GM11168 (cell line): ENCODE measurements around the gene CCDC192.

ENCODE experiments used
- in situ Hi-C: fragments of 300-500 bp; cut with MboI; formaldehyde crosslinking; loops from one replicate; pipeline ENCODE4 v1.12.0; 2022; ENCODE audit warnings: low sequenced_read_pairs; ENCODE audit not compliant: unreplicated experiment

Gene CCDC192

DNA sequence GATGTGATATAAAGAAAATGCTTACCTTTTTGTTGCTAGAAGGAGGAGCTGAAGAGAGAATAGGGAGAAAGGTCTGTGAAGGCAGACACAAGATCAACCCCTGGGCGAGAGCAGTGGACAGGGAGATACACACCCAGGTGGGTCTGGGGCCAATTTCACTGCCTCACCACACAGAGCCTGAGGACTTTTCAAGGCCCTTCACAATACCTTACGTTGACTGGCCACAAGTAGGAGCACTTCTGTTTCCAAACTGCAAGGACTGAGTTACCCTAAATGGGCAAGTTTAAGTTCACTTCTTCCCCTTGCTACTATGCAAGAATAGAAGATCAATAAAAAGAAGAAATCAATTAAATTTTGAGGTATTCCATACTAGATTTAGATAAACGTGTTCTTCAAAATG, 205.9 kb downstream of the CCDC192 start:
- in situ Hi-C loops, result no loop called here

DNA sequence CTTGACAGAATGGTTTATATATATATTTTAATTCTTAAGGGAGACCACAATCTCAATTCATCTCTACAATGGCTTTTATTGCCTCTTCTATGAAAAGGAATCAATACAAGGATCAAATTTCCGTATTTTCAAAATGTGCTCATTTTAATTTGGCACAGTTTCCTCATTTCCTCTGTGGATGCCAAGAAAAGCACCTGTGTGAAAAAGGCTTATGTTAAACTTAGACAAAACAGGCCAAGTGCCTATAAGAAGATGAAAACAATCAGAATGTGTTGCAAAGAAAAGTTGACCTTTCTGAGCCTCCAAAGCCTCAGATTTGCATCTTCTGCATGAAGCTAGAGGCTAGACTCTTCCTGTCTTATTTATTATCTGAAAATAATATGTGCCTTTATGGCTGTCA, 206.6 kb downstream of the CCDC192 start:
- in situ Hi-C loops, result no loop called here

DNA sequence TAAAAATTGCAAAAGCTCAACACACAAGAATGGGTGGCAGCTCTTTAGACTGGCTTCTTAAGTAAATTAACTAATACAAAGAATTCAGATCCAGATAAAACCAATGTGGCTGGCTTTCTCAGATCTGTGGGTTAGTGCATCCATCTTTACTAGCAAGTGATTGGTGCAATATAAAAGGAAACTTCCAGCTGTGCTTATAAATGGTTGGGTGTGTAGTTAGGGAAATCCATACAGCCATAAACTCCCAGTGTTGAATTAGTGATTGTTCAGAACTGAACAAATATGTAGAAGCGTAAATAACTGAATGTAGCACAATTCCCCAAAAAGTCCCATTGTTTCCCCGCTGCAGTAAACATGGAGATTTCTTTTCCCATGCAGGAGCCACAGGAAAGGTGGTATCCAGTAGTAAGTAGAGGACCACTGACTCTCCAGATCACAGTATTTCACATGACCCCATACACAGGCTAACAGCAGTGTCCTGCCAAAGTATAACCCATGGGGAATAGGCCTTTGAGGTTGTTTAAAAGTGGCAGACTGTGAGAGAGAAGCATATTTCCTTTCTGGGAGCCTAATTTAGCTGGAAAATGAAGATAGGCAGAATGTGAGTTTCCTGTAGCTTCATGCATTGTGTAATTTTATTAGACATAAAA, 207.2 kb downstream of the CCDC192 start:
- in situ Hi-C loops, result no loop called here

DNA sequence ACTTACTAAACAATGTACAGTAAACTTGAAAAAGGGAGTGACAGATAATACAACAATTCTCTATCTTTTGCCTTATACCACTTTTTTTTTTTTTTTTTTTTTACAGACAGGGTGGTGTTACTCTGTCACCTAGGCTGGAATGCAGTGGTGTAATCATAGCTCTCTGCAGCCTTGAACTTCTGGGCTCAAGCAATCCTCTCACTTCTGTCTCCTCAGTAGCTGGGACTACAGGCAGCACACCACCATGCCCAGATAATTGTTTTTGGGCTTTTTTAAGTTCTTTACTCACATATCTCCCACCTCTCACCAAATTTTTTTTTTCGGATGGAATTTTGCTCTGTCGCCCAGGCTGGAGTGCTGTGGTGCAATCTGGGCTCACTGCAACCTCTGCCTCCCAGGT, 208.4 kb downstream of the CCDC192 start:
- in situ Hi-C loops, result no loop called here

DNA sequence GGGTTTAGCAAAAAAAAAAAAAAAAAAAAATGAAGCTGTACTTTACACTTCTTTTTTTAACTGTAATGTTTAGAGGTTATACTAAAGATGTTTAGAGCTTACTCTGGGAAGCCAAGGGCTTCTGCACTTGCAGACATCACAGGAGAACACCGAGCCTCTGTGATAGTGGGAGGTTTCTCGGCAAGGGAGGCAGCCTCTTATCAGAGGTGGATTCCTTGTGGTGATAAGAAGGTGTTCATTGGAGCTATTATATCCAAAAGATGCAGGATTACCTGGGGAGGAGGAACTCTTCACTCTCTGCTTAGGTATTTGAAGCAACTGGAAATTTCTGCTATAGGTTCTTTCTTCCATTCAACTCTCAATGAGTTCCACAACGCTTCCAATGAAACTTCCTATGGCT, 209.2 kb downstream of the CCDC192 start:
- in situ Hi-C loops, result no loop called here

DNA sequence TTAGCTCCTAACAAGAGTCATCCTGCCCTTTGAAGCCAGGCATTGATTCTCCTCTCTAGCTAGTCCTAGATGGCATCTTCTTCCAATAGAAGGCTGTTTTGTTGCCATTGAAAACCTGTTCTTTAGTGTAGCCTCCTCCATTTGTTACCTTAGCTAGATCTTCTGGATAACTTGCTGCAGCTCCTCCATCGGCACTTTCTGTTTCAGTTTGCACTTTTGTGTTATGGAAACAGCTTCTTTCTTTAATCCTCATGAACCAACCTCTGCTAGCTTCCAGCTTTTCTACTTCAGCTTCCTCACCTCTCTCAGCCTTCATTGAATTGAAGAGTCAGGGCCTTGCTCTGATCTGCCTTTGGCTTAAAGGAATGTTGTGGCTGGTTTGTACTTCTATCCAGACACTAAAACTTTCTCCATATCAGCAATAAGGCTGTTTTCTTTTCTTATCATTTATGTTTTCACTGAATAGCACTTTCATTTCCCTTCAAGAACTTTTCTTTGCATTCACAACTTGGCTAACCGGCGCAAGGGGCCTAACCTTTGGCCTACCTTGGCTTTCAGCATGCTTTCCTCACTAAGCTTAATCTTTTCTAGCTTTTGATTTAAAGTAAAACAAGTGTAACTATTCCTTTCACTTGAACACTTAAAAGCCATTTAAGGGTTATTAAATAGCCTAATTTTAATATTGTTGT, 213.8 kb downstream of the CCDC192 start:
- in situ Hi-C loops, result no loop called here

DNA sequence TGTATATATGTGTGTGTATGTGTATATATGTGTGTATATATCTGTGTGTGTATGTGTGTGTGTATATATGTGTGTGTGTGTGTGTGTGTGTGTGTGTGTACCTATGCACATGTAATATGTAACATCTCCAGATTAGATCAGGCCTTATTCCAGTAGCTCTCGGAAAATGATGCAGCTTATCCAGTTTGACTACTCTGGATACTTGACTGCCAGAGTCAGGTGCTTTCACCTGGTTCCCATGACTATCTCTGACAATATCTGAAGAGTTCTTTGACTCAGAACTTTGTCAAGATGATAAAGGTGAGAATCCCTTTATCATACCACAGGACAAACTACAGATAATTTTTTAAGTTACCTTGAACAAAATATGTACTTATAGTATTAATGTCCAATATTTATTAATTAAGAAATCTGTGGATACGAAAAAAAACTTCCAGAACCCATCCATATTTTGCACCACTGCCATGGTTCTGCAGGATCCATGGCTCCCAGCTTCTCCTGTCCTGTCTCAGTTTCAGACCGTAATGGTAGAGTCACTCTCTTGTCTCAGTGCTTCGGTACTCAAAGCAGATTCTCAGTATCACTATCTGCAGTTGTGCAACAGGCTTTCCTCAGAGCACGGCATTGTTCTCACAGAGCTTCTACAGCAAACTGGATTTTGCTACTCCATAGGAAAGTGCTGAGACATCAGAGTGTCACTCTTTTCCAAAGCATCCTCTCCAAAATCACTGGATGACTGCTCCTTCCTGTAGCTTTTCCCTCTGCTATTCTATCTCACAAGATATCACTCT, 216.0 kb downstream of the CCDC192 start:
- in situ Hi-C loops, result no loop called here

DNA sequence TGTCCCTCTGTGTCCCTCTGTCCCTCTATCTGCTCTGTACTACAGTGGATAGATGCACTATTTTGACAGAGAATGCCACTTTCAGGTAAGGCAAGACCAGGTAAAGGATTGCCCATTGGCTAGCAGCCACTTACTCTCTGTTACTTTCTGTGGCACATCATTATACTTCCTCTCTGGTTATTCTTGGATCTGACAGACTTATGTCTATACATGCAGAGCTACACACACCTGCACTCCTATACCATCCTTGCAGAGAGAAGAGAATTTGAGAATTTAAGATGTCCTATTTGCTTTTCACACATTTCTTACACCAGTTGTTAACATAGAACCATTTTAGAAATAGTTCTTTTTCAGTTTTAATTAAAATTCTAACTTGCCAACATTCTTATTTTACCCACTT, 216.6 kb downstream of the CCDC192 start:
- in situ Hi-C loops, result no loop called here

DNA sequence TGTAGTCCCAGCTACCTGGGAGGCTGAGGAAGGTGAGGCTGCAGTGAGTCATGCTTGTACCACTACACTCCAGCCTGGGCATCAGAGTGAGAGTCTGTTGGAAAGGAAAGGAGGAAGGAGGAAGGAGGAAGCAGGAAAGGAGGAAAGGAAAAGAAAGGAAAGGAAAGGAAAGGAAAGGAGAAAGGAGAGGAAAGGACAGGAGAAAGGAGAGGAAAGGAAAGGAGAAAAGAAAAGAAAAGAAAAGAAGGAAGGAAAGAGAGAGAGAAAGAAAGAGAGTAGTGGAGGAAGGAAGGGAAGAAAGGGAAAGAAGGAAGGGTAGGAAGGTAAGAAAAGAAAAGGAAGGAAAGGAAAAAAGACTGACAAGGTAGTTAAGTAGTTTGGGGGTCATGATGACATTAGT, 217.7 kb downstream of the CCDC192 start:
- in situ Hi-C loops, result no loop called here

DNA sequence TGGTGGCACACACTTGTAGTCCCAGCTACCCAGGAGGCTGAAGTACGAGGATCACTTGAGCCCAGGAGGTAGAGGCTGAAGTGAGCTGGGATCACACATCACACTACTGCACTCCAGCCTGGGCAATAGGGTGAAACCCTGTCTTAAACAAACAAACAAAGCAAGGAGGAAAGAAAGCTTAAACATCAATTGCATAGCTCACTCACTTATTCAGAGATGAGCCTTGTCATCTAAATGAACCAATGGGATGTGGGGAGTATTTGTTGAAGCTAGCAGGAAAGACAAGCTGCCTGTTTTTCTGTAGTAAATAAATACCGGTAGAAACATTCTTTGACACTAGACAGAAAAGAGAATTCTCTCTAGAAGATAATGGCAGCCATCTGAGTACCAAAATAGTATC, 219.4 kb downstream of the CCDC192 start:
- in situ Hi-C loops, result no loop called here

DNA sequence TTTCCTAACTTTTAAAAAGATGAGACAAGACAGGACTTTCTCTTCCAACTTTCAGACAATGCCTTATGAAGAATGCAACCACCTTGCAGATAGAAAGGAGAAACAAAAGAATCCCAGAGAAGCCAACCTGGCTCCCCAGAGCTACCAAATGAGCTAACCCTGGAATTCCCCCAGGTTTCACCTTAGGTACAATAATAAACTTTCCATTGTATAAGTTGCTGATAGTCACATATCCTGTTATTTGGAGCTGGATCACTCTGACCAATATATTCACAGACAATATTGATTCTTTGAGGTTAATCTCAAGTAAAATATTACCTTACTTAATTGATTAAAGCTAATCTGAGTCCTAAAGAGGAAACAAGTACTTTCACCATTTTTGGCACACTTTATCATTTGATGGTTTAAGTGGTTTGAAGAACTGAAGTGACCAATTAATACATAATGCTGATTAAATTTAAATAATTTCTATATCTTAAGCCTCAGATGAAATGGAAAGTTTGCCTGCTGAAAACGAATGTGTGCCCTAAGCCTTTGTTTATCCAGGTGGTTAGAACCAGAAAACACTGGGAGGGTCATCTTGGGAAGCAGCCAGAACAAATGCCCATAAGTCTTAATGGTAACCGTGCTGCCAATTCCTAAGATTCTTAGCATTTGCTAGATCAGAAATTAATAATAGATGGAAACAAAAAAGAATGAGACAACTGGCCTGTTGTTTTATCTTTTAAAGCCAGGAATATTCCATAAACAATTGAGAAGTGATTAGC, 220.8 kb downstream of the CCDC192 start:
- in situ Hi-C loops, result no loop called here

DNA sequence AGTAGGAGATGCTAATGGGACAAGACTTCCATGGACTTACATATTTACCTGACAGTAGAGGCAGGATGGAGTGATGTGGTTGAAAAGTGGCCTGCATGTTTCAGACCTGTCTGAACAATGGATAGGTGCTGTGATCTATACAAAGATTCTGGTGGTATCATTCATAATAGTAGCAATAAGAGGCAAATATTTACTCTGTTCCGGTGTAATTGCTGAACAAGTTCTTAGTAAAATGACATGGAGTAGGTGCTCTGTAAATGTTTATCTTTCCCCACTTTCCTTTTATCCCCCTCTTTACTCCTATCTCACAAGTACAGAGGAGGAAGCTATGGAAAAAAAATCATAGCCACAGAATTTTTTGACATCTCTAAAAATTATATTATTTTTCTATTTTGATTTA, 221.4 kb downstream of the CCDC192 start:
- in situ Hi-C loops, result no loop called here

DNA sequence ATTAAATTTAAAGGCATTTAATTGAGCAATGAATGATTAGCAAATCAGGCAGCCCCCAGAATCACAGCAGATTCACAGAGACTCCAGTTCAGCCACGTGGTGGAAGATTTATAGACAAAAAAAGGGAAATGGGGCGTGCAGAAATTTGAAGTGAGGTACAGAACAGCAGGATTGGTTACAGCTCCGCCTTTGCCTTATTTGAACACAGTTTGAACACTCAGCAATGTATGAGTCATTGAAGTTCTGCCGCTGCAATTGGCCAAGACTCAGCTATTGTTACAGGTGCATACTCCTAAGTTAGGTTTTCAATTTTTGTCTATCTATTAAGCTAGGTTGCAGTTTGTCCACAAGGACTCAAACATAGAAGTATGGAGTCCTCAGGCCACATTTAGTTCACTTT, 222.7 kb downstream of the CCDC192 start:
- in situ Hi-C loops, result no loop called here

DNA sequence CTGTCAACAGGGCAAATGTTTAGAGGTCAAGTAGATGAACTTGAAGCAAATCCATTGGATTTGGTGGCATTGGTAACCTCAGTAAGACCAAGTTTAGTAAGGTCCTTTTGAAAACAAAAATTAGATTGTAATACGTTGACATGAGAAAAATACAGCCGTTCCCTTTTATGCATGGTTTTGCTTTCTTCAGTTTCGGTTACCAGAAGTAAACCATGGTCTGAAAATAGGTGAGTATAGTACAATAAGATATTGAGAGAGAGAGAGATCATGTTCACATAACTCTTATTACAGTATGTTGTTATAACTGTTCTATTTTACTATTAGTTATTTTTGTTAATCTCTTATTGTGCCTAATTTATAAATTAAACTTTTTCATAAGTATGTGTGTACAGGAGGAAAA, 223.8 kb downstream of the CCDC192 start:
- in situ Hi-C loops, result no loop called here

DNA sequence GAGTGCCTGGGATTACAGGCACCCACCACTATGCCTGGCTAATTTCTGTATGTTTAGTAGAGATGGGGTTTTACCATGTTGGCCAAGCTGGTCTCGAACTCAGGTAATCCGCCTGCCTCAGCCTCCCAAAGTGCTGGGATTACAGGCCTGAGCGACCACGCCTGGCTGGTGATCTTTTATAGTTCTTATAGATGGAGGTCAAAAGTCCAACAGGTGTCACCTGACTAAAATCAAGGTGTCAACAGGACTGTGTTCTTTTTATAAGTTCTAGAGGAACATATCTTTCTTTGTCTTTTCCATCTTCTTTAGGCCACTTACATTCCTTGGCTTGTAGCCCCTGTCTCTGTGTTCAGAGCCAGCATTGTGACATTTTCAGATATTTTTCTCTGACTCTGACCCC, 224.9 kb downstream of the CCDC192 start:
- in situ Hi-C loops, result no loop called here

DNA sequence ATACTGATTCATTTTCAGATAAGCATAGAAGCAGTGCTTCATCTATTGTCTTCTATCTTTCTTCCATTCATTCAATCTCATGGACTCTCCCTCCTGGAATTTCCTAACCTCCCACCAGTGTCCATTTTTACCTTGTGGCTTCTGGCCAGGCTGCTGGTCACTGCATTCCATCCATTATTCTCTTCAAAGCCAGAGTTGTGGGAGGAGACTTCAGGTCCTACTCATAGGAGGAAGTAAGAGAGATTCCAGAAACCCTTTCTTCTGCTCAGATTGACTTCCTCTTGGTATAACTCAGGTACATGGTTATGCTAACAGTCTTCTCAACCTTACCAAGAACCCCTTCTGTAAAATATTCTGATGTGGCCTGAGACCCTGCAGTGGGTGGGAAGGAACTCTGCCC, 227.1 kb downstream of the CCDC192 start:
- in situ Hi-C loops, result no loop called here

DNA sequence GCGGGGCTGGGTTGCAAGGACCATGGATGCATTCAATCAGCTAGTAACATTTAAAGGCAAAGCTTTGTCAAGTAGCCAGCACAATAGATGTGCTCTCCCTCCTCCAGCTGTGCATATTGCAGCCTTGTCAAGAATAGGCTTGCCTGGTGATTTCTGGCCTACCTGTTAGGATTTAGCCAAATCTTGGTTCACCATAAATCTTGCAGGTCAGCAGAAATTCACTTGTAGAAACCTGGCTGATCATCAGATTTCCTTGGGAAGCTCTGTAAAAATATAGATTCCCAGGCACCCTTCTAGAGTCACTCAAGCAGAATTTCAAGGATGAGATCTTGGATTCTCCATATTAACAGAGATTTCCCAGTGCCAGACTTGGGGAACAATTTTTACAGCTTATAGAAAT, 228.2 kb downstream of the CCDC192 start:
- in situ Hi-C loops, result no loop called here

DNA sequence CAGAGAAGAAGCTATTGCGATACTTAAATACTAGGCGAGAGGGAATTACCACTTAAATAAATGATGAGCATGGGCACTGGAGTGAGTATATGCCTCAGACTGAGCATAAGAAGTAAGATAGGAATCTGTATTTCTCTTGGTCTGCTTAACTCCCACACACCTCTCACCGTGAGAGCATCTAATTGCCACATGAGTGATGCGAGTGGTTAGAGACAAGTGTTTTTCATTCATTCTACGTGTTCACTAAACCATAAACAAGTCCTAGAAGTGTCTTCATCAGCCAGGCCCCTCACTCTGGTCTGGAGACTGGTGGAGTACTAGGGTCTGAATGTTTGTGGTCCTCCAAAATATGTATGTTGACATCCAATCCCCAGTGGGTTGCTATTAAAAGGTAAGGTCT, 230.2 kb downstream of the CCDC192 start:
- in situ Hi-C loops, result no loop called here

DNA sequence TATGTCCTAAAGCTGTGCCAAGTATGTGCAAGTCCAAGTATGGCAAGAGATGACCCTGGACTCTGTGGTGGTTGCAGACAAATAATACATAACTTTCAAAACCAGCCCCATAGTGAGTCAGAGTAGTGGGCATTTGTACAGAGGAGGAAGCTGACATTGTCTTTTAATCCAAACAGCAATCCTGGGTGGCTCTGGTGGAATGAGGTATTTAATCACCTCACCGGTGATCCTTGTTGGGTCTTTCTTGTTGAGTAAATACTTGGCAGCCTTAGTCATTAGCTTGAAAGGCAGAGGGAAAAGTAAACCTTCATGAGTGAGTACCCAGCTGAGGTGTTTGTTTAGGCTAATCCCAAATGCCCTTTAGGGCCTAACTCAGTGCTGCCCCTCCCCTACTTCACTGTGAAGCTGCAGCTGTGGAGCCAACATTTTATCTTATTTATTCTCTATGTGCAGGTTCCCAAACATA, 231.6 kb downstream of the CCDC192 start:
- in situ Hi-C loops, result no loop called here

DNA sequence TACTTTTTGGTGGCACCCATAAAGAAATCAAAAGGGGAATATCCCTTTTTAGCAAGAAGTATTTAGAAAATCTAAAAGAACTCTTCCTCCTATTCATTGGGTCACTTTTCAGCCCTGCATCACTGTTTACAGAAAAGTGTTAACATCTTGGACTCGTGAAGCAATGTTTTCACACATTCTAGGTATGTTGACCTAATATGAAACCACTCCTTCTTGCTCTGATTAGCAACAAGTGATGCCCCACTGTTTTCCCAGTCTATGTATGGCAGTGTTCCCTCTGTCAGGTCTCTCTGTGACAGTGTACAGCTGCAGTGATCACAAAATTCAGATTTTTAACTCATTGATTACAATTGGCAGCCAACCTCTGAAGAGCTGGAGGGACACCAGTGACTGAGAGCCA, 232.2 kb downstream of the CCDC192 start:
- in situ Hi-C loops, result no loop called here
